HL-60 (cell line): ENCODE results near the gene PTPRJ.

Experiments used
- CTCF ChIP-seq: IDR thresholded peaks from one replicate; pipeline ENCODE4 v1.5.1; 2011; ENCODE audit warnings: low read length, control low read depth, inconsistent platforms; ENCODE audit not compliant: insufficient read depth
- POLR2AphosphoS5 ChIP-seq: IDR thresholded peaks from 2 replicates; pipeline ENCODE4 v1.6.1; 2012; ENCODE audit warnings: low read depth
- REST ChIP-seq: IDR thresholded peaks from 2 replicates; pipeline ENCODE4 v1.6.1; 2012; ENCODE audit warnings: low read depth; ENCODE audit not compliant: insufficient replicate concordance

- TF ChIP-seq CTCF (no peak), REST (no peak), POLR2AphosphoS5 (no peak)
These were observed 121.6 kb downstream of the PTPRJ start for GRCh38 chr11:48101958-48102357.
